ENCODE data around the gene VAMP1.
"Not testable (repeated sequence)": the region's sequence is repeated elsewhere in the genome, so short reads cannot be mapped to it uniquely, and the experiment has no call there.

Gene VAMP1

DNA sequence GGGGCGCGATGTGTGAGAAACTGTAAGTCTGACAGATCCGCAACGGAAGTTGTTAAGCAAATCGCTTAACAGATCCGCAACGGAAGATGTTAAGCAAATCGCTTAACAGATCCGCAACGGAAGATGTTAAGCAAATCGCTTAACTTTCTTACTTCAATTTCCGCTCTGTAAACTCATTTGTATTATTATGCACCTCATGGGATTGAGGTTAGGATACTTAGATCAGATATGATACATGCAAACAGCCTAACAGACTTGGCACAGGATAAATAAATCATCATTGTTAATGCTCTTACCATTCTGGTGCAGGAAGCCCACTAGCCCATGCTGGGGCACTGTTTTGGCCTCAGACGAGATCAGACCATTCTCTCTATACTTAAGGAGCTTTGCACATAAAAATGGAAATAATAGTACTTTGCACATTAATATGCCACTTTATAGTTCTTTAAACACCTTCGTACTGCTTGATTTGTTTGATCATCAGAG is 23.8 kb upstream of the VAMP1 start:
- DNase-seq (ENCODE audit: extremely low spot score), result peak; percentile 12
- TF ChIP-seq ZNF384 (IDR thresholded peaks at IDR 0.05), result no peak
- no peak for TF ChIP-seq SUZ12 (IDR thresholded peaks at IDR 0.05)
- TF ChIP-seq, protein P1, sequence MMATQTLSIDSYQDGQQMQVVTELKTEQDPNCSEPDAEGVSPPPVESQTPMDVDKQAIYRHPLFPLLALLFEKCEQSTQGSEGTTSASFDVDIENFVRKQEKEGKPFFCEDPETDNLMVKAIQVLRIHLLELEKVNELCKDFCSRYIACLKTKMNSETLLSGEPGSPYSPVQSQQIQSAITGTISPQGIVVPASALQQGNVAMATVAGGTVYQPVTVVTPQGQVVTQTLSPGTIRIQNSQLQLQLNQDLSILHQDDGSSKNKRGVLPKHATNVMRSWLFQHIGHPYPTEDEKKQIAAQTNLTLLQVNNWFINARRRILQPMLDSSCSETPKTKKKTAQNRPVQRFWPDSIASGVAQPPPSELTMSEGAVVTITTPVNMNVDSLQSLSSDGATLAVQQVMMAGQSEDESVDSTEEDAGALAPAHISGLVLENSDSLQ (IDR thresholded peaks at IDR 0.05), result no peak; the same call in 1 of the 2 replicates
- TF ChIP-seq FOXM1 (IDR thresholded peaks at IDR 0.05; ENCODE audit: borderline replicate concordance), result no peak
- TF ChIP-seq FOXK2 (IDR thresholded peaks at IDR 0.05), result no peak
- no peak for TF ChIP-seq FOXA1 (IDR thresholded peaks at IDR 0.05)
- no peak for TF ChIP-seq HDGF (IDR thresholded peaks at IDR 0.05; ENCODE audit: borderline replicate concordance)
- TF ChIP-seq NFRKB (IDR thresholded peaks at IDR 0.05), result no peak
- no peak for TF ChIP-seq ELF4 (IDR thresholded peaks at IDR 0.05)
- TF ChIP-seq ARNT (IDR thresholded peaks at IDR 0.05), result no peak
- TF ChIP-seq BHLHE40 (IDR thresholded peaks at IDR 0.05; ENCODE audit: borderline replicate concordance), result no peak
- no peak for TF ChIP-seq TARDBP (IDR thresholded peaks at IDR 0.05)
- no peak for TF ChIP-seq LEF1 (IDR thresholded peaks at IDR 0.05; ENCODE audit: borderline replicate concordance)
- no peak for TF ChIP-seq CTBP1 (IDR thresholded peaks at IDR 0.05; ENCODE audit: borderline replicate concordance)
- TF ChIP-seq SP1 (IDR thresholded peaks at IDR 0.05), result no peak
- no peak for TF ChIP-seq L3MBTL2 (conservative IDR thresholded peaks at IDR 0.05)
- ChIA-PET CTCF (no interaction called here), POLR2A (interaction anchor here (1.1 to 5.9 kb wide), 6 partner anchors 24 to 114 kb away, joined by 3 to 52 read pairs (median 6); partner anchors contain the start of genes GAPDH and VAMP1)

DNA sequence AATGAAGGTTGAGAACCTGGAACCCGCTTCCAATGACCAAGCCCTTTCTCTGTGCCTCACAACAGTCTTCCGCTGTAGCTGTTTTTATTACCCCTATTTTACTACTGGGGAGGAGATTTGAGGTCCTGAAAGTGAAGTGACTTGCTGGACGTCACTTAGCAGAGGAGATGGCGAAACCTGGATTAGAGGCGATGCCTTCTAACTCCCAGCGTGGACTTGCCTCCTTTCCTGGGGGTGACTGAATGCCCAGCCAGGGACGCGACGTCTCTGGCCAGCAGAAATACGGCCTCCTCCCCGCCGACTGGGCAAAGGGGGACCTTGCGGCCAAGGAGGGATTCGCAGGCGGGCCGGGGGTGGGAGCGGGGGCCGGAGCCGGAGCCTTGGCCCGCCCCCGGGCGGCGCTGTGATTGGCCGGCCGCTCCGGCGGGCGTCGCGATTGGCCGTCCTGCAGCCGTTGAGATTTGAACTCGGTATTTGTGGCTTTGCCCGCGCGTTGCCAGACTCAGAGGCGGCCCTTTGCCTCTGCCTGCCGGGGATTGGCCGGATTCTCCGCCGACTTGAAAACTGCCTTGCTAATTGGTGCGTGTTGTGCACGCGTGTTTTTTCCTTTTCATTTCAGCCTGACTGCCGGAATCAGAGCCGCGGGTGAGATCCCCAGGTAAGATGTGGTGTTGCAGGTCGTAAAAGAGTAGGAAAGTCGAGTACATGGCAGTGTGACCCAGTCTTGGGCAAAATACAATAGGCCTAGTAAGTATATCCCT is 23.2 kb upstream of the VAMP1 start, which contains the start of gene NCAPD2:
Gene NCAPD2, plus strand, starts transcription at position 606 of the 761 bp plus-strand sequence. CDS start 997 bp downstream, outside the sequence.
- CTCF ChIA-PET, result interaction anchor here (0.8 kb wide), 1 partner anchor 70 kb away, joined by 3 read pairs; no protein-coding TSS in a partner anchor
- POLR2A ChIA-PET, result interaction anchor here (0.6 to 5.9 kb wide), 44 partner anchors 8 to 450 kb away, joined by 3 to 52 read pairs (median 4); partner anchors contain the start of genes C12orf57, COPS7A, GAPDH and NOP2
- no peak for TF ChIP-seq NFRKB (IDR thresholded peaks at IDR 0.05)
- TF ChIP-seq FOXA1 (IDR thresholded peaks at IDR 0.05), result no peak
- no peak for TF ChIP-seq ARNT (IDR thresholded peaks at IDR 0.05)
- no peak for TF ChIP-seq CTBP1 (IDR thresholded peaks at IDR 0.05; ENCODE audit: borderline replicate concordance)
- TF ChIP-seq, protein P1 (IDR thresholded peaks at IDR 0.05), result no peak; the same call in 1 of the 2 replicates
- TF ChIP-seq ZNF384 (IDR thresholded peaks at IDR 0.05), result no peak
- TF ChIP-seq L3MBTL2 (conservative IDR thresholded peaks at IDR 0.05), result peak; percentile 92
- TF ChIP-seq TARDBP (IDR thresholded peaks at IDR 0.05), result peak; percentile 78; the same call in 1 of the 2 replicates
- TF ChIP-seq SUZ12 (IDR thresholded peaks at IDR 0.05), result no peak
- no peak for TF ChIP-seq HDGF (IDR thresholded peaks at IDR 0.05; ENCODE audit: borderline replicate concordance)
- no peak for TF ChIP-seq BHLHE40 (IDR thresholded peaks at IDR 0.05; ENCODE audit: borderline replicate concordance)
- peak; percentile 97 for TF ChIP-seq FOXM1 (IDR thresholded peaks at IDR 0.05; ENCODE audit: borderline replicate concordance)
- no peak for TF ChIP-seq SP1 (IDR thresholded peaks at IDR 0.05)
- no peak for TF ChIP-seq FOXK2 (IDR thresholded peaks at IDR 0.05)
- TF ChIP-seq ELF4 (IDR thresholded peaks at IDR 0.05), result no peak
- no peak for TF ChIP-seq LEF1 (IDR thresholded peaks at IDR 0.05; ENCODE audit: borderline replicate concordance)
- peak; percentile 92 for DNase-seq (ENCODE audit: extremely low spot score)

DNA sequence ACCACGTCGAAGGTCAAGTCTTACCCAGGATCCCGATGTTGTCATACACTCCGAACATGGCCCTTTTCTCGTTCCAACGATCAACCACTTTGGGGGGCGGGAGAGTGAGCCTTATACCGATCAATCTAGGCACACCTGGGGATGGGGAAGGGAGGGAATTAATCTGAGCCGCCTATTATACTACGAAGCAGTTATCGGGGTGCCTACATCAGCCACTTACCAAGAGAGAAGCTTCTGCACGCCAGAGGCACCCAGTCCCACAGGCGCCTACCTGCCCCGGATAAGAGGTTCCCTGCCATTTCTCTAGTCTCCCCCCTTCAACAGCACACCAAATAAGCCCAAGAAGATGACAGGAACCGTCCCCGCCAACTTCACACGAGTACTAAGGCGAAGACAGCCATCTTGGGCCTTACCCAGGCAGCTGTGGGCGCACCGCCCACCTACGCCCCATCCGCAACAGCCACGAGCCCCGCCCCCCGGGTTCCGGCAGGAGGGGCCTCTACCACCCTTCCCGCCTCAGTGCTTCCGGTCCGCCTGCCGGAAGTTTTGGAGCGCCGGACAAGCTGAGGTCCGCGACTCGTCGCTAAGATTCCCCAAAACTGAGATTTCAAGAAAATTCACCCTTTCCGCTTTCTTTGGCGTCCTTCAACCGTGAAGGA is 22.5 kb upstream of the VAMP1 start, which contains the start of gene MRPL51:
Gene MRPL51, minus strand, starts transcription at position 425 of the 659 bp plus-strand sequence. Its CDS starts 126 bp downstream, at position 299.
- POLR2A ChIA-PET, result interaction anchor here (0.6 to 5.9 kb wide), 40 partner anchors 8 to 451 kb away, joined by 3 to 52 read pairs (median 4); partner anchors contain the start of genes C12orf57, COPS7A, GAPDH and NOP2
- peak; percentile 96 for DNase-seq (ENCODE audit: extremely low spot score)
- TF ChIP-seq HDGF (IDR thresholded peaks at IDR 0.05; ENCODE audit: borderline replicate concordance) (no peak), BHLHE40 (IDR thresholded peaks at IDR 0.05; ENCODE audit: borderline replicate concordance) (no peak), FOXK2 (IDR thresholded peaks at IDR 0.05) (peak; percentile 74; the same call in 1 of the 2 replicates), ELF4 (IDR thresholded peaks at IDR 0.05) (peak; percentile 73), L3MBTL2 (conservative IDR thresholded peaks at IDR 0.05) (peak; percentile 39), NFRKB (IDR thresholded peaks at IDR 0.05) (peak; percentile 49; the same call in 1 of the 2 replicates)
- TF ChIP-seq, protein P1 (IDR thresholded peaks at IDR 0.05), result peak; percentile 55
- CTCF ChIA-PET, result interaction anchor here (0.8 kb wide), 1 partner anchor 69 kb away, joined by 3 read pairs; no protein-coding TSS in a partner anchor

DNA sequence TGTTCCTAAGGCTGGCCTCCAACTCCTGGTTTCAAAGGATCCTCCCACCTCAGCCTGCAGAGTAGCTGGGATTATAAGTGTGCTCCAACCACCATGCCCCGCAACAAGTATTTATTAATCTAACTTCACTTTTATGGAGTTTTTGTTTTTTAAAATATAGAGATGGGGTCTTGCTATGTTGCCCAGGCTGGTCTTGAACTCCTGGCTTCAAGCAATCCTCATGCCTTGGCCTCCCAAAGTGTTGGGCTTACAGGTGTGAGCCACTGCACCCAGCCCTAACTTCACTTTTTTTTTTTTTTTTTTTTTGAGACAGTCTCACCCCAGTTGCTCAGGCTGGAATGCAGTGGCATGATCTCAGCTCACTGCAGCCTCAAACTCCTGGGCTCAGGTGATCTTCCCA is 20.2 kb upstream of the VAMP1 start:
- DNase-seq (ENCODE audit: extremely low spot score); CTCF ChIA-PET: not testable (repeated sequence)
- POLR2A ChIA-PET, result interaction anchor here (1.4 to 1.7 kb wide), 3 partner anchors 20 to 44 kb away, joined by 4 to 5 read pairs (median 5); partner anchors contain the start of gene GAPDH

DNA sequence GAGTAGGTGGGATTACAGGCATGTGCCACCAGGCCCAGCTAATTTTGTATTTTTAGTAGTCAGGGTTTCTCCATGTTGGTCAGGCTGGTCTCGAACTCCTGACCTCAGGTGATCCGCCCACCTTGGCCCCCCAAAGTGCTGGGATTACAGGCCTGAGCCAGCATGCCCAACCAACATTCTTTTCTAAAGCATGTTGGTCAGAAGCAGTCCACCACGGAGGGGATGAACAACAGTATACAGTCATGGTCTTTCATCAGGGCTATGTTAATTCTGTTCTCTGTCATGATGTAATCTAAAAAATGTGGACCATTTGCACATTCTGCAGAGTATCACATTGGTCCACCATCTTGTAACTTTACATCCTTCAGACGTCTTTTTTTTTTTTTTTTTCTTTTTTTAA is 19.0 kb upstream of the VAMP1 start:
- ChIA-PET POLR2A (interaction anchor here (7.5 kb wide), 1 partner anchor 19 kb away, joined by 42 read pairs; the partner anchor contains the start of gene VAMP1), CTCF (interaction anchor here (1.8 kb wide), 1 partner anchor 48 kb away, joined by 4 read pairs; no protein-coding TSS in a partner anchor)
- no peak for TF ChIP-seq SP1 (IDR thresholded peaks at IDR 0.05)
- TF ChIP-seq FOXK2 (IDR thresholded peaks at IDR 0.05), result no peak
- no peak for TF ChIP-seq L3MBTL2 (conservative IDR thresholded peaks at IDR 0.05)
- no peak for TF ChIP-seq ELF4 (IDR thresholded peaks at IDR 0.05)
- no peak for TF ChIP-seq FOXM1 (IDR thresholded peaks at IDR 0.05; ENCODE audit: borderline replicate concordance)
- no peak for TF ChIP-seq ZNF384 (IDR thresholded peaks at IDR 0.05)
- TF ChIP-seq FOXA1 (IDR thresholded peaks at IDR 0.05), result no peak
- TF ChIP-seq LEF1 (IDR thresholded peaks at IDR 0.05; ENCODE audit: borderline replicate concordance), result no peak
- DNase-seq (ENCODE audit: extremely low spot score), result no peak
